ENCODE measurements around the gene COBLL1. TPM values are rescaled to one million over a fixed set of nuclear protein-coding genes. Genes with fewer than 3 reads are reported as not detected.

Gene COBLL1
- total RNA-seq, 1 experiment from 2014 or later: 3.6 TPM

DNA sequence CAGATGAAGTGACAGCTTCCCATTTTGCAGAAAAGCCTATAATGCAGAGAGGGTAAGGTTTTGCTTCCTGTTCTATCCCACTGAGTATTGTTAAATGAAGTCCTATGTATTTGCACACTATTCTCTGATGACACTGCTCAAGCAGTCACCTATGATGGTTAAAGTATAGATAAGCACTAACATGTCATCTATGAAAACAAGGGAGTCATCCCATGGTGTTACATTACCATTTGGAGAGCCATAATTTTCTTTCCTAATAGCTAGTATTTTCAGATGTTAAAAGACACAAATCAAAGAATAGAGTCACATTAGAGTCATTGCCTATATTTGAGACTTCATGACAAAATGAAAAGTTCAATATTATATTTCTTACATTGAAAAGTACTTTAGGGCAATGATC lies 177.6 kb downstream of the COBLL1 start:
- Histone ChIP-seq H3F3A (ENCODE audit: low read length, unreplicated experiment) (no peaks in the 10 kb centered on the region), H4K20me1 (ENCODE audit: low read length) (no peaks in the 10 kb centered on the region), H3K27me3 (ENCODE audit: low read length) (no peaks in the 10 kb centered on the region), H3K79me2 (ENCODE audit: low read length) (no peaks in the 10 kb centered on the region), H2AFZ (ENCODE audit: low read length) (no peak overlapping the region), H3K9ac (ENCODE audit: low read length) (no peak overlapping the region), H3K9me3 (ENCODE audit: low read length) (no peaks in the 10 kb centered on the region), H3K36me3 (ENCODE audit: low read depth, low read length) (no peaks in the 10 kb centered on the region), H3K27ac (ENCODE audit: low read length) (no peak overlapping the region), H3K4me3 (ENCODE audit: low read length) (no peak overlapping the region), H3K9me2 (replicated peaks; ENCODE audit: low read length) (no peaks in the 10 kb centered on the region; the same call in 1 of the 2 replicates), H3K4me2 (ENCODE audit: low read length) (no peak overlapping the region), H3K4me1 (ENCODE audit: insufficient read depth, low read length) (no peaks in the 10 kb centered on the region)
- CTCF ChIA-PET: no interaction called here
- DNase-seq (no peak), ATAC-seq (no peak)
- intact Hi-C loops (cut with micrococcal nuclease): no loop called here
- POLR2A ChIA-PET (ENCODE audit: unreplicated experiment): no interaction called here
- BruUV-seq (replicated peaks): no TSS peak
- TF ChIP-seq EZH2phosphoT487 (IDR thresholded peaks at IDR 0.05; ENCODE audit: borderline replicate concordance, low read length) (no peak), EZH2 (IDR thresholded peaks at IDR 0.05; ENCODE audit: low read length, unreplicated experiment) (no peak)
- TF ChIP-seq, protein P1, sequence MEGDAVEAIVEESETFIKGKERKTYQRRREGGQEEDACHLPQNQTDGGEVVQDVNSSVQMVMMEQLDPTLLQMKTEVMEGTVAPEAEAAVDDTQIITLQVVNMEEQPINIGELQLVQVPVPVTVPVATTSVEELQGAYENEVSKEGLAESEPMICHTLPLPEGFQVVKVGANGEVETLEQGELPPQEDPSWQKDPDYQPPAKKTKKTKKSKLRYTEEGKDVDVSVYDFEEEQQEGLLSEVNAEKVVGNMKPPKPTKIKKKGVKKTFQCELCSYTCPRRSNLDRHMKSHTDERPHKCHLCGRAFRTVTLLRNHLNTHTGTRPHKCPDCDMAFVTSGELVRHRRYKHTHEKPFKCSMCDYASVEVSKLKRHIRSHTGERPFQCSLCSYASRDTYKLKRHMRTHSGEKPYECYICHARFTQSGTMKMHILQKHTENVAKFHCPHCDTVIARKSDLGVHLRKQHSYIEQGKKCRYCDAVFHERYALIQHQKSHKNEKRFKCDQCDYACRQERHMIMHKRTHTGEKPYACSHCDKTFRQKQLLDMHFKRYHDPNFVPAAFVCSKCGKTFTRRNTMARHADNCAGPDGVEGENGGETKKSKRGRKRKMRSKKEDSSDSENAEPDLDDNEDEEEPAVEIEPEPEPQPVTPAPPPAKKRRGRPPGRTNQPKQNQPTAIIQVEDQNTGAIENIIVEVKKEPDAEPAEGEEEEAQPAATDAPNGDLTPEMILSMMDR (conservative IDR thresholded peaks at IDR 0.05; ENCODE audit: low read depth, low read length): no peak

DNA sequence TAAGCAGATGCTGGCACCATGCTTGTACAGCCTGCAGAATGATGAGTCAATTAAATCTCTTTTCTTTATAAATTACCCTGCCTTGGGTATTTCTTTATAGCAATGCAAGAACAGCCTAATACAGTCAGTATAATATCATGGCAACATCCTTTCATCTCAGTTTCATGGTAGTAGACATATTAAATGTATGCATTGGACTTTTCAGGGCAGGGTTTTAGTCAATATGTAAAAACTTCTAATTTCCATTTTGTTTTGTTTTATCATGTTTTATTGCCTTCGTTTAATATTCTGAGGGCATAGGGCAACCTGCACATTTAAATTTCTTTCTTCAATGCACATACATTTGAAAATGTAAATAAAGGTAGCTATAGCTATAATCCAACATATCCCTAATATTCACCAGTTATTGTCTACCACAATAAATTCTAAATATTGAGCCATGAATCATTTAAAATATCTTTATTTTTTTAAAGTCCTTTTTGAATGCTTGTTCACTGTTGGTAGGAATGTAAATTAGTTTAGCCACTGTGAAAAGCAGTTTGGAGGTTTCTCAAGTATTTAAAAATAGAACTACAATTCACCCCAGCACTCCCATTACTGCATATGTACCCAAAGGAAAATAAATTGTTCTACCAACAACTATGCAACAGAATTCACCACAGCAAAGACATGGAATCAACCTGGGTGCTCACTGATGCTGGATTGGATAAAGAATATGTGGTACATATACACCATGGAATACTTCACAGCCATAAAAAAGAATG lies 178.6 kb downstream of the COBLL1 start:
- H3K36me3 ChIP-seq (ENCODE audit: low read depth, low read length): no peaks in the 10 kb centered on the region
- H3F3A ChIP-seq (ENCODE audit: low read length, unreplicated experiment): no peaks in the 10 kb centered on the region
- H3K4me1 ChIP-seq (ENCODE audit: insufficient read depth, low read length): no peaks in the 10 kb centered on the region
- H3K27ac ChIP-seq (ENCODE audit: low read length): no peak overlapping the region
- no peak for ATAC-seq
- BruUV-seq (replicated peaks): no TSS peak
- no peak overlapping the region for H3K4me3 ChIP-seq (ENCODE audit: low read length)
- TF ChIP-seq EZH2 (IDR thresholded peaks at IDR 0.05; ENCODE audit: low read length, unreplicated experiment) (no peak), EZH2phosphoT487 (IDR thresholded peaks at IDR 0.05; ENCODE audit: borderline replicate concordance, low read length) (no peak)
- TF ChIP-seq, protein P1 (conservative IDR thresholded peaks at IDR 0.05; ENCODE audit: low read depth, low read length): no peak
- H3K9ac ChIP-seq (ENCODE audit: low read length): no peak overlapping the region
- H3K9me2 ChIP-seq (replicated peaks; ENCODE audit: low read length): no peaks in the 10 kb centered on the region; the same call in 1 of the 2 replicates
- no peaks in the 10 kb centered on the region for H4K20me1 ChIP-seq (ENCODE audit: low read length)
- H3K79me2 ChIP-seq (ENCODE audit: low read length): no peaks in the 10 kb centered on the region
- CTCF ChIA-PET: no interaction called here
- no peaks in the 10 kb centered on the region for H3K27me3 ChIP-seq (ENCODE audit: low read length)
- POLR2A ChIA-PET (ENCODE audit: unreplicated experiment): no interaction called here
- no peak for DNase-seq
- intact Hi-C loops (cut with micrococcal nuclease): no loop called here
- no peak overlapping the region for H2AFZ ChIP-seq (ENCODE audit: low read length)
- H3K9me3 ChIP-seq (ENCODE audit: low read length): no peaks in the 10 kb centered on the region
- H3K4me2 ChIP-seq (ENCODE audit: low read length): no peak overlapping the region

DNA sequence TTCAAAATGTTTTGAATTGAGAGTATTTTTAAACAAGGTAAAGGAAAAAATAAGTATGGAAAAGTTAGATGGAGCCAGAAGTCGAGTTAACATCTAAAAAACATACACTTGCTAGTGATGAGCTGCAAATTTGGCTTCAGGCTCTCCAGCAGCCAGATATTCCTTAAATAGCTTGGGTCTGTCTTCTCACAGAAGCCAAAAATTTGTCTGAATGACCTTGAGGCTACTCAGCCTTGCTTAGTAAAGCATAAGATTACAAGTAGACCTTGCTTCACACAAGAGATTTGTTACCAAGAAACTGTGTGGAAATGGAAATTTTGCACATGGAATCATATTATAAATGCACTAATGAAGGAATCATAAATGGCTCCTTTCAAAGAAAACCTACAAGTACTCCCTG lies 179.6 kb downstream of the COBLL1 start:
- ATAC-seq (no peak), DNase-seq (no peak)
- Histone ChIP-seq H3K9me3 (ENCODE audit: low read length) (no peaks in the 10 kb centered on the region), H3K4me3 (ENCODE audit: low read length) (no peak overlapping the region), H3K79me2 (ENCODE audit: low read length) (no peaks in the 10 kb centered on the region), H3K27ac (ENCODE audit: low read length) (no peak overlapping the region), H3K36me3 (ENCODE audit: low read depth, low read length) (no peaks in the 10 kb centered on the region), H3K4me1 (ENCODE audit: insufficient read depth, low read length) (no peaks in the 10 kb centered on the region), H3K9ac (ENCODE audit: low read length) (no peak overlapping the region), H3F3A (ENCODE audit: low read length, unreplicated experiment) (no peaks in the 10 kb centered on the region), H2AFZ (ENCODE audit: low read length) (no peak overlapping the region), H3K9me2 (replicated peaks; ENCODE audit: low read length) (no peaks in the 10 kb centered on the region; the same call in 1 of the 2 replicates), H3K27me3 (ENCODE audit: low read length) (no peaks in the 10 kb centered on the region), H4K20me1 (ENCODE audit: low read length) (no peaks in the 10 kb centered on the region), H3K4me2 (ENCODE audit: low read length) (no peak overlapping the region)
- TF ChIP-seq EZH2phosphoT487 (IDR thresholded peaks at IDR 0.05; ENCODE audit: borderline replicate concordance, low read length): no peak
- TF ChIP-seq, protein P1 (conservative IDR thresholded peaks at IDR 0.05; ENCODE audit: low read depth, low read length): no peak
- no peak for TF ChIP-seq EZH2 (IDR thresholded peaks at IDR 0.05; ENCODE audit: low read length, unreplicated experiment)
- POLR2A ChIA-PET (ENCODE audit: unreplicated experiment): no interaction called here
- BruUV-seq (replicated peaks): no TSS peak
- CTCF ChIA-PET: no interaction called here
- intact Hi-C loops (cut with micrococcal nuclease): no loop called here

All from PC-3 (cell line).